Psoas muscle (tissue), 8 donors: Measurements from ENCODE around the gene NME9. TPM values are rescaled to one million over a fixed set of nuclear protein-coding genes. Genes with fewer than 3 reads are reported as not detected.

Source experiments
- ATAC-seq, 4 donors: fragments of 200-7000 bp; cut with Tn5 transposase; one replicate each; pipeline ENCODE4 v1.9.1; 2020; ENCODE audit warnings: moderate library complexity in 3 of 4, mild to moderate bottlenecking in 2 of 4
- DNase-seq, 2 donors: peaks; one replicate each; pipeline ENCODE4 v3.0.0-alpha.2; 2020
- H3K27ac ChIP-seq: fragments of 200-600 bp; one replicate; pipeline ENCODE4 v1.8.0; 2022
- H3K27me3 ChIP-seq, 3 donors: fragments of 200-600 bp in 1 of 3; one replicate each; pipeline versions ENCODE4 v1.6.1 to v1.8.0; 2013 to 2022; ENCODE audit warnings: low read length in 2 of 3, mild to moderate bottlenecking in 2 of 3, moderate library complexity in 1 of 3; ENCODE audit not compliant: insufficient read depth in 3 of 3
- H3K36me3 ChIP-seq, 2 donors: fragments of 200-600 bp in 1 of 2; one replicate each; pipeline versions ENCODE4 v1.6.1 to v1.8.0; 2013 to 2022; ENCODE audit warnings: low read depth in 1 of 2, mild to moderate bottlenecking in 1 of 2, moderate library complexity in 1 of 2; ENCODE audit not compliant: insufficient read depth in 1 of 2
- H3K4me1 ChIP-seq: fragments of 200-600 bp; one replicate; pipeline ENCODE4 v1.8.0; 2022
- H3K4me3 ChIP-seq: fragments of 200-600 bp; one replicate; pipeline ENCODE4 v1.8.0; 2022; ENCODE audit warnings: mild to moderate bottlenecking
- H3K9me3 ChIP-seq: fragments of 200-600 bp; one replicate; pipeline ENCODE4 v1.8.0; 2022
- WGBS, 3 donors: extraction: QIAGEN DNeasy Blood & Tissue Kit; methylation state at CpG; one replicate each; pipeline versions ENCODE4 v1.1.6 to v1.1.7; 2013; 5-methylcytosine and 5-hydroxymethylcytosine counted together
- intact Hi-C, 2 donors: fragments of 100-400 bp; cut with DNase I; formaldehyde crosslinking; loops; one replicate each; pipeline versions ENCODE4 v1.11.0 to v1.14.2; 2022
- polyA plus RNA-seq, 3 donors: library from polyadenylated mRNA; stranded (reverse); fragments of 200-250 nt; gene quantifications; one replicate each; pipeline ENCODE4 v1.2.3, GENCODE V29; 2013
- total RNA-seq, 4 donors: library from RNA; stranded (reverse); fragmentation: NEBNext Ultra II Directional in 2 of 4; extraction: Animal tissue kit (Norgen Biotek cat#: 25700) in 2 of 4; gene quantifications; one replicate each; pipeline versions ENCODE4 v1.2.1 to v1.2.4, GENCODE V29; 2021 to 2023
- TF ChIP-seq, protein P1 (sequence below): fragments of 200-600 bp; IDR thresholded peaks from one replicate; pipeline ENCODE4 v1.8.0; 2022; ENCODE audit warnings: antibody characterized with exemption
- donor health status: healthy with polysubstance abuse.
- donor health status: DM: no; HTN: no; CAD: no; lungs with moderate emphysema.
- donor health status: Bipolar disorder and iron deficiency.
- donor health status: healthy.
- donor health status: DM: yes; HTN: yes; CAD: no.
- donor health status: DM: no; HTN: no; CAD: no.
- donor health status: DM: no; HTN: no; CAD: no.
- donor health status: DM: yes; HTN: yes; CAD: no.

The NME9 gene
- total and polyA plus RNA-seq, 7 donors: 0.04 to 3.1 (median 1.4) TPM

DNA sequence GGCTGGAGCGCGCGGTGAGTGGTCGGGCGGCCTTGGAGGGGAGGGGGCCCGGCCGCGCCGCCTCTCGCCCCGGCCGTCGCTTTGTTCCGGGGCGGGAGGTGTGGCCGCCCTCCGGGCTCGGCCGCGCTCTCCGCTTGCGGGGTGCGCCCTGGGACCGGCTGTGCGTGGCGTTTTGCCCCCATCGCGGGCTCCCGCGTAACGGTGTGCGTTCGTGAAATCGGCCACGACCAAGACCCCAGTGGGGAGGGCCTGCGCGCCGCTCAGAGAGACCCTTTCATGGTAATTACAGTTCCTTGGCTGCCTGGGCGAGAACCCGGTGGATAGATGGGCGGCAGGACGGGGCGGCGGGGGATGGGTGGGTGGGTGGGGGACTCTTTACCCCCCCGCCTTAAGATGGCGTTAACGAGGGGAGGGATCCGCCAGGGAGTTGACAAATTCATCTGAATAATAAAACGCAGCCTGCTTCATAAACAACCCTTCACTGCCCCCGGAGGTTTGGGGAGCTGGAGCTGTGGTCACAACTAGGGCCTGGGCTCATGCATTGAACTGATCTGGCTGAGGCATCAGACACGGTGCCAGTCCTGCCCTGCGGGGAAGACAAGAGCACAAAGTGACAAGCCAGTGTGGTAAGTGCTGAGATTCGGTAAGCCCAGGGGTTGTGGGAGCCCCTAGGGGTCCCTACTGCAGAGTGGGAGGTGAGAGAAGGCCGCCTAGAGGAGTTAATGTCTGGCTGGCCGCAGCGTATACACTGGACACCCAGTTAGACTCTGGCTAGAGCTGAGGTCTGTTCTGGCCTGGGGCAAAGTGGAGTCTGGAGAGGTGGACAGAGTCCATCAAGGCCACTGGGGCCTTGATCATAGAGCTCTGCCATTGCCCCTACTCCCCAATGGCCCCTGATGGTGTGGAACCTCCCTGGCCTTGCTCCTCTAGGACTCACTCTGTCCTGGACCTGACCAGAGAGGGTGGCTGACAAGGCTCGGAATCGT lies 19.4 kb upstream of the NME9 start:
- TF ChIP-seq, protein P1, sequence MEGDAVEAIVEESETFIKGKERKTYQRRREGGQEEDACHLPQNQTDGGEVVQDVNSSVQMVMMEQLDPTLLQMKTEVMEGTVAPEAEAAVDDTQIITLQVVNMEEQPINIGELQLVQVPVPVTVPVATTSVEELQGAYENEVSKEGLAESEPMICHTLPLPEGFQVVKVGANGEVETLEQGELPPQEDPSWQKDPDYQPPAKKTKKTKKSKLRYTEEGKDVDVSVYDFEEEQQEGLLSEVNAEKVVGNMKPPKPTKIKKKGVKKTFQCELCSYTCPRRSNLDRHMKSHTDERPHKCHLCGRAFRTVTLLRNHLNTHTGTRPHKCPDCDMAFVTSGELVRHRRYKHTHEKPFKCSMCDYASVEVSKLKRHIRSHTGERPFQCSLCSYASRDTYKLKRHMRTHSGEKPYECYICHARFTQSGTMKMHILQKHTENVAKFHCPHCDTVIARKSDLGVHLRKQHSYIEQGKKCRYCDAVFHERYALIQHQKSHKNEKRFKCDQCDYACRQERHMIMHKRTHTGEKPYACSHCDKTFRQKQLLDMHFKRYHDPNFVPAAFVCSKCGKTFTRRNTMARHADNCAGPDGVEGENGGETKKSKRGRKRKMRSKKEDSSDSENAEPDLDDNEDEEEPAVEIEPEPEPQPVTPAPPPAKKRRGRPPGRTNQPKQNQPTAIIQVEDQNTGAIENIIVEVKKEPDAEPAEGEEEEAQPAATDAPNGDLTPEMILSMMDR: no peak
- no peaks in the 10 kb centered on the region for H3K27me3 ChIP-seq
- WGBS, 3 donors: 2 to 5% (median 3%) methylated on average over 39 to 58 of the region's 58 CpGs
- ATAC-seq (peak; percentile 9 to 31 (median 22)), DNase-seq (peak; percentile 30 to 61)
- intact Hi-C loops: loop anchor here in 1 of 2 donors (2.0 kb wide), 1 partner anchor 18 kb away; no protein-coding TSS in a partner anchor
- H3K4me3 ChIP-seq: peak overlapping the region; percentile 81
- H3K4me1 ChIP-seq: peaks cover 34% of the 10 kb centered on the region
- no peaks in the 10 kb centered on the region for H3K9me3 ChIP-seq
- H3K36me3 ChIP-seq: peaks cover 0 to 5% of the 10 kb centered on the region in 2 donors
- peak overlapping the region; percentile 98 for H3K27ac ChIP-seq

DNA sequence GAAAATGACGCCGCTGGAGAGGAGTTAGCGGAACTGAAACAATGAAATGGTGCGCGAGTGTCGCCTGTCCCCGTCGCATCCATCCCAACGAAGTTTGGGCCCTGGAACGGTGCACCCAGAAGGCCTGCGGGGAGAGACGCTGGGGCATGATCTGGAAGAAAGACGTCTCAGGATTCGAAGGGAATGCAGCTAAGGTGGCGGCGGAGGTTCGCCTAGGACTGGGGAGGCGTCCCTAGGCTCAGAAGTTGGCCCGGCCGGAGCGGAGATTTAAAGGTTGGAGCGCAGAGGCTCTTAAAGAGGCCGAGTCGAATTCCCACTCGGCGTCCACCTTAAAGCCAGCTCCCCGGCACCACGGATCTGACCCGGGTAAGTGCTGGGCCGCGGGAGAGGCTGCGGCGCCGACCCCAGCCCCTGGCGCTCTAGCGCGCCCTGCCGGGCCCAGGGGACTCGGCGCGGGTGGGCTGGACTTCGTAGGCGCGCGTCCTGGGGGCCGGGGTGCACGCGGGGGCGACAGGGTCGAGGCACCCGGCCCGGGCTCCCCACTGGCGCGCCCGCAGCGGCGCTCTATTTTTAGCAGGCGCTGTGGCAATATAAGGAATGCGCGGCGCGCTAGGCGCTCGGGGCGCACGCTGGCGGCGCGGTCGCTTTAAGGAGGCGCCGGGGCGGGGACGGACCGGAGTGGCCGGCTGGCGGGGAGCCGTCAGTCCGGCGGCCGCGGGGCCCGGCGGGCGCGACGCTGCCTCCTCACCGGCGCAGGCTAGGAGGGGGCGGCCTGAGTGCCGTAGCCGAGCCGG lies 18.5 kb upstream of the NME9 start, which contains the start of gene MRAS:
TSS of gene MRAS (plus strand) at position 620 of the 794 bp plus-strand sequence. CDS start 24,305 bp downstream, outside the sequence.
- peak; percentile 88 to 92 for DNase-seq
- TF ChIP-seq, protein P1: peak; percentile 38
- Histone ChIP-seq H3K9me3 (no peaks in the 10 kb centered on the region), H3K4me3 (peak within 1 kb of the TSS; percentile 81), H3K36me3 (peaks cover 0 to 5% of the 10 kb centered on the region in 2 donors), H3K4me1 (peaks cover 25% of the 10 kb centered on the region), H3K27ac (peak within 1 kb of the TSS; percentile 98), H3K27me3 (no peaks in the 10 kb centered on the region)
- intact Hi-C loops: loop anchor here in 1 of 2 donors (2.0 kb wide), 1 partner anchor 17 kb away; no protein-coding TSS in a partner anchor
- ATAC-seq: peak; percentile 78 to 89 (median 83)
- 0% methylated on average over 52 to 93 of the region's 93 CpGs for WGBS, 3 donors

DNA sequence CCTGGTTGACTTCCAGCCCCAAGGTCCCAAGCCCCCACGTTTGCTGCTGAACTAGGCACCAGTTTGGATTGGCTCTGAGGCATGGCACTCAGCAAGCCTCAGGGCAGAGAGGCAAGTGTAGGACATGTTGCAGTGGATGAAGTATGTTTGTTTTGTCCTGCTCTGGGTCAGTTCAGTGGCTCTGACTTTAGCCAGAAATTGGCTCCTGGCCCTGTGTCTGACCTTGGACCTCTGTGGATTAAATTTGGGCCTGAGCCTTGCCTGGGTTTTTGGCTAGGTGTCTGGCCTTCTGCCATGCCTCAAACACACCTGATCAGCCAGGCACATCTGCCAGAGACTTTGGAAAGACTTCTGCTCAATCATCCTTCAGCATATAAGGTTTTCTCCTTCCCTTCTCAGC lies 15.1 kb upstream of the NME9 start:
- no peak for ATAC-seq
- intact Hi-C loops: no loop called here
- Histone ChIP-seq H3K27me3 (no peaks in the 10 kb centered on the region), H3K9me3 (no peaks in the 10 kb centered on the region), H3K4me1 (no peaks in the 10 kb centered on the region), H3K27ac (no peak overlapping the region), H3K36me3 (no peaks in the 10 kb centered on the region), H3K4me3 (no peak overlapping the region)
- WGBS, 3 donors: 56 to 76% (median 56%) methylated on average over 1 of the region's 1 CpG
- no peak for DNase-seq
- TF ChIP-seq, protein P1: no peak

DNA sequence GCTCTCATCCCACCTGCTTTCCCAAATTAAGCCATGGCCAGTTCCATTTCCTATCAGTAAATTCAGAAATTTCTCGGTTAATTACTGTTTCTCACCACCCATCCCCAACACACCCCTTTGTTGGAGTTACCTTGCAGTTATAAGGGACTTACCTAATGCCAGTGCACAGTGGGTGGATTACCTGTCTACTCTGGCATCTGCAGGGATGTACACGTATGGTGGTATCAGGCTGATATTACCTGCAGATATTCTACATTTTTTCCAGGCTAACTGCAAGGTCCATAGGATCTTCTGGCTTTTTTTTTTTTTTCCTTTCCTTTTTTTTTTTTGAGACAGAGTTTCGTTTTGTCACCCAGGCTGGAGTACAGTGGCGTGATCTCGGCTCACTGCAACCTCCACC lies 10.9 kb upstream of the NME9 start:
- DNase-seq (no peak), ATAC-seq (no peak)
- peaks cover 15% of the 10 kb centered on the region for H3K4me1 ChIP-seq
- no peaks in the 10 kb centered on the region for H3K27me3 ChIP-seq
- H3K27ac ChIP-seq: no peak overlapping the region
- H3K36me3 ChIP-seq: no peaks in the 10 kb centered on the region
- WGBS, 3 donors: 82 to 96% (median 91%) methylated on average over 5 of the region's 5 CpGs
- TF ChIP-seq, protein P1: no peak
- intact Hi-C loops: no loop called here
- no peak overlapping the region for H3K4me3 ChIP-seq
- H3K9me3 ChIP-seq: no peaks in the 10 kb centered on the region
